IPS DF 19.7 (cell line): Measurements from ENCODE around the gene GNG12.

Source experiments
- DNase-seq: peaks from one replicate; pipeline ENCODE4 v3.0.0-alpha.2; 2013; ENCODE audit warnings: low read depth, low spot score

The GNG12 gene

DNA sequence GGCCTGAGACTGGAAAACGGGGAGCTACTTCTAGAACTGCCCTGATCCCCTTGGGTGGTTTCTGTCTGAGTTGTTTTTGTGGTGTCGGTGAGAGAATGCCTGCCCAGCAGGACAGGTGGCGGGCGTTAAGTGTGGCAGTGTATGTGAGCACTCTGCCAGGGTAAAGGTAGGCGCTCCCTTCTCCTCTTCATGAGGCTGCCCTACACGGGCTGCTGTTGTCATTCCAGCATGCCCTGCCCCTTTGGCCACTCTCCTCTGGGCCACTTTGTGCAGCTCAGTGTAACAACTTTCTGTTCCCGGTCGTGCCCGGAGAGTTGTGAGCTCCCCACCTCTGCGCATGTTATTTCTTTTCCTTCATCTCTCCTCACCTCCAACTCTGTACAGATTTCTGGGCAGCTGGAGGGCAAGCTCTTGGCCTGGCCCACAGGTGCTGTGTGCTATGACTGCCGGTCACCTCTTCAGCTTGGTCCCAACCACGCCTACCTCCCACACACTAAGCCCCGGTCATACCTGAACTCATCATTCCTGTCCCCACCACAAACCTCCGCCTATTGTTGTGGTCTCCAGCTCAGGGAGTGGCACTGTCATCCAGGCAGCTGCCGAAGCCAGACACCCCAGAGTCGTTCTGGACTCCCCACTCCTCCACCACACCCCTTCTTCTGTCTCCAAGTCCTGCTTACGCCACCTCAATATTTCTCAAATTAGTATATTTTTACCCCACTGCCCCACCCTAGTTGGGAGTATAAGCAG lies 79.3 kb downstream of the GNG12 start:
- no peak for DNase-seq

DNA sequence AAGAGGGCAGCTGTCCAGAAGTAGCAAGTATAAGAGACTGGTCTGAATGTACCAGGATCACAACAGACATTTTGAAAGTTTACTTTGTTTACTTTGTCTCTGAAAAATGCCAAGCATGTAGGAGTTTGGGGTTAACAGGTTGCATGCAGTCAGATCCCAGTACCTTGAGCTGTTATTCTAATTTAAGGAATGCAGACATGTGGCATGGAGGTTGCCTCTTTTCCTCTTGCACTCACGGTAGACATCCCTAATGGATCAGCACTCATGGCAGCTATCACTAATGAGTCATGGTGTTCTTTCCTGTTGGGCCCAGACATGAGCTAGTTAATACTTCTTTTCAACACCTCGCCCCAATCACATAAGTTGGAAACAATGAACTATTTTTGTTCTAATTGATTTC lies 81.0 kb downstream of the GNG12 start:
- DNase-seq: no peak

DNA sequence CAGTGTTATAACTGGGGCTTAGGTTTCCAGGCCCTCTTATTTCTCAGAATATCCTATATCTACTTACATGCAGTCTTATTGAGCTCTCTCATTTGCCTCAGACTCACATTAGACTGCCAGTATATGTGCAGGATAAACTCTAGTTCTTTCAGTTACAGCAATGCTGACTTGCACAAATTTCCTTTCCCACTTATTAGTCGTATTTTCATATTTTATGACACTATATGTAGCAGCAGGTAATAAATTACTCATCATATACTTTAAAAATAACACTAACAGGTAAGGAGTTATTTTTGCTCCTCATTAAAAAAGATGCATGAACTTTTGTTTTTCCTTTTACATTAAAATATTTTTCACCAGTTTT lies 82.6 kb downstream of the GNG12 start:
- DNase-seq: no peak

DNA sequence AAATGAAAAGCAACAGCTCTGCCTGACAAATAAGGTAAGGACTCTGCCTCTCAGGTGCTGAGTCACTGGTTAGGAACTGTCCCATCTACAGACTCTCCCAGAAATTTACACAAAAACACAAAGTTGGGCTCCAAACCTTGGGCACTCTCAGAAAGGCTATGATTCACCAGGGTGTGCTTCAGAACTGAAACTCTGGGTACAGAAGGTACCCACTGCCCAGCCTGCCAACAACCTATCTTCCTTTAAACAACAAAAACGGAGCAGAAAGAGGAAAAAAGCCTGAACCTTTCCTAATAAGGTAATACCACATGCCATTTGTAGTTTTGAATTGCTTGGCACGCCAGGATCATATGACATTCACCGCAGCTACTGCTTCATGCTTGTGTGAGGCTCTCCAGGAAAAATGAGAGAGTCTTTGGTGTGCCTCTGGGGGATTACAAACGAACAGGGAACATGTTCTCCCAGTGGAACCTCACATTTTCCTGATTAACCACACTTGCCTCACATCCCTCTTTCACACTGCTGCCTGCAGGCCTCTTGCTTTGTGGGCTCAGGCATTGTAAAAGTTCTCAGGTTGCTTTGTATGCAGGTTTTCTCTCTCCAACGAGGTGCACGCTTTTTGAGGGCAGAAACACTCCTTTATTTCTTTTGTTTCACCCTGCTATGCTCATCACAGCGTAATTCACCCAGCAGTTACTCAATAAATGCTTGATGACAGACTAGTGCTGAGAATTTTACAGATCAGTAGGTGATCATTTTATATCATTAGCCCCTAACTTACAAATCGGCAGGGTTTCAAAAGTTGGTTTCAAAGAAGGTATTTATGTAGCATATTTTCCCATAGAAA lies 83.2 kb downstream of the GNG12 start:
- no peak for DNase-seq

DNA sequence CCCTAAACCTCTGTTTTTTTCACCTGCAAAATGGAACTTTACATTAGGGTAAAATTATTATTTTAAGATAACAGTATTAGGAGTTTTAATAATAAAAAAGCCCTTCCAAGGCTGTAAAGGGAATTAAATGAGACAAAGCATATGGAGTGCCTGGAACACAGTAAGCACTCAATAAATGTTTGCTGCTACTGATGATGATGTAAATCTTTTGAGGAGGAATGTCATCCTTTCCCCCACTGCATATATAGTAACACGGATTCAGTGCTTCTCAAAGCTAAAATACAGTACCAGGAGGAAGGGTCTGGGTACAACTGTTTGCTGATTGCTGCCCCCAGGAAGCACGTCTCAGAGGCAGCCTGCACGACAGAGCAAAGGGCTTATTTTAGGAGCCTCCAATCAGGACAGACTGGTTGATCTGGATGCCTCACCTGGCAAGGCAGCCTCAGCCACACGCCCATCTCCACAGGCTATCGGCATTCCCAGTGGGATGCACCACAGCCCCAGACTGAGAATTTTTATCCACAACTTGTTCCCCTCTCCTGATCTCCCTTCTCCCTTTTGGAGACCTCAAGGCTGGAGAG lies 83.9 kb downstream of the GNG12 start:
- DNase-seq: no peak

DNA sequence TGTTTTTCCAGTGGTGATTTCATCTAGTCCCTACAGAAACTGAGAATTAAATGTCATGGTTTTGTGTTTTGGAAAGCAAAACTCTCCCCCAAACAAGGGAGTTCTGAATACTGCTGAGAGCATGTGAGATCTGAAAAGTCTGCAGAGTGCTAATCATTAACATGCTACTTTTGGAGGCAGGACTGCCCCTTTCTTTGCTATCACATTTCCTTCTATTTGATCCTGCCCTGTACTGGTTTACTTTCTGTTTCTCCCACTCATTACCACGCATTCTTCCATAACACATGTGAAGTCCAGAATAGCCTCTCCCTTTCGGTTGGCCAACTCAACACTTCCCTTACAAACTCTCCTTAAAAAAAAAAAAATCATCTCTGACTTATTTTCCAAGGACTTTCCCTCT lies 84.6 kb downstream of the GNG12 start:
- no peak for DNase-seq

DNA sequence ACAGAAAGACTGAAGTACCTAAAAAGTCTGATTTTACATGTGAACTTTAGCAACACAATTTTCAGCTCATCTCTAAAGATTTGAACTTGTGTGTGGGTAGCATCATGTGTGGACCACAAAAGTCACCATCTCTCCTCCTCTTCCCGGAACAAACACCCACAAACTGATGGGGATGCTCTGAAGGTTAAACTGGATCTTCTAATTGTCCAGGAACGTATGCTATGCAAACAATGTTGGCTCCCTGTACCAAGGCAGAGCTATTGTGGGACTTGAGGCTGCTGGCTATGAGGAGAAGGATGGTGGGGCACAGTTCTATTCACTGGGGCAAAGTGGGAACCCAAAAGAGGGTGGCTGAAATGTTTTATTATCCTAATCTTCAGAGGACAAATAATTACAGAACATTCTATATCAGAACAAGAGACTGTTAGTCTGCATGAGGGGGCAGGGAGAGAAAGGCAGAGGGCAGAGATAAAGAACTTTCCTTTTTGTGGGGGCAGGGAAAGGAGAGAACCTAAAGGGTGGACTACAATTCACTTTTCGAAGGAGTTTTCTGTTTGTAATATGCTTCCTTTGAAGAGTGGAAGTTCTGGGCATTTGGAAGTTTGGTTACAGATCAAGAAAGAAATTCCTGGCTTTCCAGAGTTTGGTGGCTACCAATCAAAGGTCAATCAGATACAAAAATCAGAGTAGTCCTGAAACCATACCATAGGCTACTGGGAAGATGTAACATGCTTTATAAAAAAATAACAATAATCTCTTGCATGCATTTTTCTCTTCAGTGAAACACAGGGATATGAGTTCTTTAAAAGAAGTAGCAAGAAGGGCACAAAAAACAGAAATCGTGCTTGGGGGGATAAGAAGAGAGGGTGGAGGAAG lies 85.4 kb downstream of the GNG12 start:
- no peak for DNase-seq

DNA sequence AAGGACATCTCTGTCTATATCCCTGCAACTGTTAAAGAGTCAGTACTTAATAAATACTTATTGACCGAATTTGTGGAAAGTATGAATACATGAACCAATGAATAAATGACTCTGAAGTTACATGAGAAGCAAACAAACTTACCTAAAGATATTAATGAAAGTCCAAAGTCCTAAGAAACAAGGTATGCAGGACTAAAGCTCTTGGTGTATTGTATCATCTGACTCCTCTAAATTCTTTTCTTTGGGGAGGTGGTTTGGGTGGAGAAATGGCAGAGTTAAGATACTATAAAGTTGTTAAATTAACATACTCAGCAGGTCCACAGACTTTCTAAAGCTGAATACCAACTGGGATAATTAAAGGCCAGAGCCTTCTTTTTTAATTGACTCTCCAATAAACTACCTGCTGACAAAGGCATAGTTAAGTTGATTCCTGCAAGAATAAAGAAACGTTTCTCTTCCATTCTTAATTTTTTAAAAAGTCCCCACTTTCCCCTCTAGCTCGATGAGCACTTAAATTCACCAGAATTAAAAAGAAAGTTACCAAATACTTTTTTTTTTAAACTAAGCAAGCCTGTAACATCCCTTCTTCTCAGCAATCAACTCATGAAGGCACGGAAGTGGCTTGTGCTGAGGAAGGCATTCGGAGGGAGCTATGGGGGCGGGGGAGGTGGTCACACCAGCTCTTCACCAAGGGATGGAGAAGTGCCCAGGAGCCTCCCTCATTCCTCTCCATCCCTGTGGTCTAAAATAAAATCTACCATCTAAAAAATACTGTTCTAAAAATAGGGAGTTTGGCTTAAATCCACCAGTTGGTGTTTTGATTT lies 87.2 kb downstream of the GNG12 start:
- DNase-seq: no peak

DNA sequence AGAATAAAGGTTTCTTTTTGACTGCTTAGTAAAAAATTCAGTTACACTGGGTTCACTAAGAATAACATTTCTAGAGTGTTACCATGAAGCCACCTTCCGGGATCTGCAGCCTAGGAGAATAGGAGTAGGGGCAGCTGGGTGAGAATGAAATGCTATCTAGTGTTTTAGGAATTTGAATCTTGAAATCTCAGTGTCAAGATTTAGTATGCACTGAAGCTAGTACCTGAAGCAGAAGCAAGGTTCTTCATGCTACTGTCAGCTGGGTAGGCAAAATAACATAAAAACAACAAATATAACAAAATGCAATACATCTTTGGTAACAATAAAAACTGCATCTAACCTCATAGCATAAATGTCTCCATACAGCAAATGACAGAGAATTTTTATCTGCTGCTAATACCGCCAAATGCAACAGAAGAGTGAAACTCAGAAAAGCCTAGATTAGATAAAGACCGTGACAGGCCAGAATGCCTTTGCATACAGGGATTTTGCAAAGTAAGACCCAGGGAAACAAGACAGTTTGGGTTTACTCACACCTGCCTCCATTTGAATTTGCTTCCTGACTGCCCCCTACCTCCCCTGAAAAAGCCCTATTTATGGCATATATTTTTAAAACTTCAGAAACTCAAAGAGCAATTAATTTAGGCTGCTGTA lies 90.1 kb downstream of the GNG12 start:
- DNase-seq: no peak

DNA sequence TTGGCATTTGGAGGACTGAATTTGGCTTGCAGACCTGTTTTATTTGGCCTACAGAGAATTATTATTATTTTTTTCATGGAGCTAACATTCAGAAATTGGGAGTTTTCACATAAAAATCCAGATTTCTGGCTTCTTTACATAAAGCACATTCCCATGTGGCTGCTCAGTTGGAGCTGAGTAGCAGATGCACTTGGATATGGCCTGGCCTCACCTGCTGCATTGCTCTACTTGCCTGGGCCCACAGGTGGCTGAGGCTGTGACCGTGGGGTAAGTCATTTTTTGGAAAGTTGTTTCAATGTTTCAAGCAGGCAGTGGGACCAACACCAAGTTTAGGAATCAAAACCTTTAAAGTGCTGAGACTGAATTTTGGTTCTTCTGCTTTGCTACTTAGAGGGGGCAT lies 91.5 kb downstream of the GNG12 start:
- no peak for DNase-seq

DNA sequence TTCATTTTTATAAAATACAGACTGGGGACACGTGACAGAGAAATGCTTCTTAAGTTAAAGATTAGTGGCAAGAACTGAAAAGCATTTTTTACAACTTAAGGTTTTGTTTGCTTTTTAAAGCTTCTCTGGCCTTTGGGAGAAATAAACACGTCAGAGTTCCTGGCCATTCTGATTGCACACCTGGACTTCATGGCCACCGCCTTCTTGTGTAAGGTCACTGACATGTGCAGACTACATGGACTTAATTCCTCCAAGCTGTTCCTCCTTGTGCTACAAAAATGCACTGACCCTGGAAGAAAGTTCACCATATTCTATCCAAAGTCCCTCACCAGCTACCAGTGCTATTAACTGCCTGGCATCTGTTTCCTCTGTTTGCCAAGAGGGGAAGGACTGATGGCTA lies 92.1 kb downstream of the GNG12 start:
- DNase-seq: no peak

DNA sequence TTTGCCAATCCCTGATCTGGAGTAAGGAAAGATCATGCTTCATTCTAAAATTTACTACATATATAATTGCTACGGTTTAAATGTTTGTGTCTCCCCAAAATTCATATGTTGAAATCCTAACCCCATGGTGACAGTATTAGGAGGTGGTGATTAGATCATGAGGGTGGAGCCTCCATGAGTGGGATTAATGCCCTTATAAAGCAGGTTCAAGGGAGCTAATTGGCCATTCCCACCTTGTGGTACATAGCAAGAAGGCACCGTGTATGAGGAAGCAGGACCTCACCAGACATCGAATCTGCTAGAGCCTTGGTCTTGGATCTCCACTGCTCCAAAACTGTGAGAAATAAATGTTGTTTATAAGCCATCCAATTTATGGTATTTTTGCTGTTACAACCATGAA lies 92.7 kb downstream of the GNG12 start:
- no peak for DNase-seq

DNA sequence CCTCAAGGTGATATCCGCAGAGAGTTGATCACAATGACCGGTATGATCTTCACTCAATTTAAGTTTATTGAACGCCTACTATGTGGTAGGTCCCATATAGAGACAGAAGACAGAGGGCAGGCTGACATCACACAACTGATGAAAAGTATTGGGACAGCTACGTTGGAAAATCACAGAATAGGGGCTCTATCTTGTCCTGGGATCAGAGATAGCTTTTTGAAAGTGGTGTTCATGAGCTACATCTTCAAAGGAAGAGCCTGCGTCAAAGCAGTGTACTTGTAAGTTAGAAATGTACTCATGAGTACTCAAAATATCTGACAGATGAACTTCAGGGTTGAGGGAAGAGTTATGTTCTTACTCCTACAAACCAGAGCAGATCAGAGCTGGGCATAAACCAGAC lies 93.9 kb downstream of the GNG12 start:
- DNase-seq: no peak

DNA sequence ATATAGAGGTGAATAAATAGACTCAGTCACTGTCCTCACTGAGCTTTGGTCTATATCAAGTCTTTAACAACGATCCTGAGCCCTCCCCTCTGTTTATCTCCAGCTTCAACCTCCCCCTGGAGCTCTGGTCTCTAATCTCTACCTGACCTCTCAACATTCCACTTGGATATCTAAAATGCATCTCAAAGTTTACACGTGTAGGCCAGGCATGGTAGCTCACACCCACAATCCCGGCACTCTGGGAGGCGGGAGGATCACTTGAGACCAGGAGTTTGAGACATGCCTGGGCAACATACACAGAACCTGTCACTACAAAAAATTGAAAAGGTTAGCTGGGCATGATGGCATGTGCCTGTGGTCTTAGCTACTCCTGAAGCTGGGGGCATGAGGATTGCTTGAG lies 94.9 kb downstream of the GNG12 start:
- no peak for DNase-seq

DNA sequence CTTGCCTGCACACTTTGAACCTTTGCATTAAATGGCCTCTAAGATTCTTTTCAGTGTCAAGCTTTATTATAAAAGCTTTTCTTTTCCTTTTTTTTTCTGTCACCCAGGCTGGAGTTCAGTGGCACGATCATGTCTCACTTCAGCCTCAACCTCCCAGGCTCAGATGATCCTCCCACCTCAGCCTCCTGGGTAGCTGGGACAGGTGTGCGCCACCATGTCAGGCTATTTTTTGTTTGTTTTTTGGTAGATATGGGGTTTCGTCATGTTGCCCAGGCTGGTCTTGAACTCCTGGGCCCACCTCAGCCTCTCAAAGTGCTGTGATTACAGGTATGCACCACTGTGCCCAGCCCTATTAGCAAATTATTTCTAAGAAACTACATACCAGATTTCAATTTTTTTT lies 95.4 kb downstream of the GNG12 start:
- no peak for DNase-seq

DNA sequence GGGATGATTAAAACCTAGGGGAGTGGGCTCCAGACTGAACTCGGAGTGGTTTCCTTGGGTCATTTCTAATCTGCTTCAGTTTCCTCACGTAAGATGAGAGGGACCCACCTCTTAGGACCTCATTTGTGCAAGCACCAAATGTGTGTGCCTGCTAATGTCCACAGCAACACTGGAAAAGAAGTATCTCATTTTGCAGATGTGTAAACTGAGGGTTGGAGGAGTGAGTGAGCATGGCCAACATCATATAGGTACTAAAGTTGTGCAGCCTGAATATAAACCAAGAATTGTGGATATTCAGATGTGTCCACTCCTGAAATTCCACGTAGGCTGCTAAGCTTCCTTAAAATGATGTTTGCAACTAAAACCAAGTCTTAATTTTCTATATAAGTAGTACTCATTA lies 96.5 kb downstream of the GNG12 start:
- DNase-seq: no peak

DNA sequence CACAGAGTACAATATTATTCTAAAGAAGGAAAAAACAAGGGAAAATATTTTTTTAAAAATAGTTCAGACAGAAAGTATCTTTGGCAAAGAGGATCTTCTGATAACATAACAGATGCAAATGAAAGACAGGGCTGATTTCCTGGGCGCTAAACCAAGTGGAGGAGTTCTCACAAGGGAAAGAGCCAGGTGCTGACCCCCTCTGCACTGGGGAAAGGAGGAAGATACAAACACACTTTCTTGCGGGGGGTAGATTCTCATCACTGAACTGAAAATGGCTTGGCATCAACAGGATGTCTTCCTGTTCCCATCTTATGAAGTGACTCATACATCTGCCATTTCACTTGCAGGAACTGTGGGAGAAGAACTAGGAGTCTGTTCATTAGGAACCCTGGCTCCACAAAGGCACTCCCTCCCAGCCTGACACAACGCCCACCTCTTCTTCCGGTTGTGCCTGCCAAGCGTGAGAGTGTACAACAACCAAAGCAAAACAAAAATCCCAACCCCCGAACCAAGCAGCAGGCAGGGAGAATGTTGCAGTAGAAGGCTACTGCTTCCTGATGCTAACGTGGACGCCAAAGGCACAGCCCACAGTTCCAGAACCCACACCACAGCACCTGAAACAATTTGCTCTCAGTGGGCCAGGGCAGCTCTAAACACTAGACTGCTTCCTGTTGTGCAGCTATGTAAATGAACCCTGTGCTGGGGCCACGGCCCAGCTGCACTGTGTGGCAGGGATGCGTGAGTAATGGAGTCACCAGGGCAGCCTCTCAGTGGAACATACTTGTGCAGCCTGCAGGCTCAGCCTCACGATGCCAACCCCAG lies 97.2 kb downstream of the GNG12 start:
- no peak for DNase-seq

DNA sequence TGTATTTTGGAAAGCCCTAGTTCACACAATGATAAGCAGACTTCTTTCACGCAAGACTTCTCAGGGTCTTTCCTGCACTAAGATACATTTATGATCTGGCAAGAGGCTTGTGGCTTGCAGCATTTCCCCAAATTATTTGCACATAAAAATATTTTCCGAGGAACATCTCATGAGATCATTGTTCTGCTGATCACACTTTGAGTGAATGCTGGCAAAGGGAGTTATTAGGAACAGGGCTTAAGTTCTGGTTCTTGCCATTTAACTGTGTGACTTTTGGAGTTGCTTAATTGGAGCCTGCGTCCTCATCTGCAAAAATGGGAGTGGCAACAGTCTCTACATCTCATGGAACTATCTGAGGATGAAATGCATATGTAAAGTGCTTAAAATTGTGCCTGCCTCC lies 98.1 kb downstream of the GNG12 start:
- no peak for DNase-seq

DNA sequence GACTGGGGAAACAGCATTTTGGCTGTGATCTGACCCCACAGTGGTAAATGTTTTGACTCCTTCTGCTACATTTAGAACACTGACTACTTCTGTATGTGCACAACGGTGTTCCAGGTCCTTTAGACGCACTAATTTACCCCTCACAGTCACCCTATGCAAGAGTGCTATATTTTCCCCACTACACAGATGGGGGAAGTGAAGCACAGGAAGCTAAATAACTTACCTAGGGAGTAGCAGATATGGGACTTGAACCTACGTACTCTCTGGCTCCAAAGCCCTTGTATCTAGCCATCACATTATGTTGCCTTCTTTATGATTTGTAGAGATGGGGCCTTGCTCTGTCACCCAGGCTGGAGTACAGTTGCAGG lies 99.0 kb downstream of the GNG12 start:
- DNase-seq: no peak
